ENCODE data around the gene UCHL3. TPM values are rescaled to one million over a fixed set of nuclear protein-coding genes. Genes with fewer than 3 reads are reported as not detected.
A peak's percentile ranks its signal among the peaks of the same experiment; 100 is the strongest.

UCHL3 gene
- total RNA-seq (10 to 100 TPM; 16.3 to 52.8 (median 27.6) TPM), polyA plus RNA-seq (10 to 100 TPM; 16.6 to 72.1 TPM)
- long read RNA-seq, donor 1 = 0 reads
- long read RNA-seq, donor 2, transcript UCHL3-206 (8 exons, 1,050 nt) = major isoform, 5 of 9 reads
- long read RNA-seq, donor 2, partial matches to known transcripts = 3 of 9 reads
- long read RNA-seq, donor 2, other reads (novel, unspliced or antisense) = 1 of 9 reads
- long read RNA-seq, donor 3, partial matches to known transcripts = 1 of 3 reads
- long read RNA-seq, donor 3, other reads (novel, unspliced or antisense) = 0 of 3 reads

- 1% methylated on average over 46 to 74 of the region's 74 CpGs for WGBS, 4 donors
- TF ChIP-seq POLR2A (IDR thresholded peaks at IDR 0.05) (peak in 1 of 2 donors; percentile 68), CTCF (IDR thresholded peaks at IDR 0.05) (peak; percentile 74 to 99 (median 87))
- Histone ChIP-seq H3K9me3 (no peaks in the 10 kb centered on the region), H3K4me3 (peak within 1 kb of the TSS; percentile 61 to 99 (median 87)), H3K4me1 (peaks cover 0 to 16% (median 10%) of the 10 kb centered on the region in 12 donors), H3K36me3 (peaks cover 0 to 9% (median 3%) of the 10 kb centered on the region in 9 donors), H3K27me3 (no peaks in the 10 kb centered on the region), H3K27ac (peak within 1 kb of the TSS; percentile 64 to 95 (median 84))
- ATAC-seq = peak; percentile 96 to 99 (median 98)
- DNase-seq = peak; percentile 95 to 99 (median 97)
- intact Hi-C loops (cut with DNase I) = loop anchor here in 9 of 10 donors (1.0 to 10.0 kb wide), 6 partner anchors 12 to 182 kb away; partner anchors contain the start of genes TBC1D4 (in 3 of the 9) and COMMD6 (in 1 of the 9)
Observed at GRCh38 chr13:75549262-75550158, at the start of gene UCHL3. Gene UCHL3 (plus strand): TSS chr13:75549791. CDS start chr13:75549821, 30 bp downstream.

GRCh38 chr13:75505327-75505726, 44.3 kb upstream of the UCHL3 start:
- ATAC-seq (peak in 2 of 4 donors; percentile 33 to 49), DNase-seq (no peak)
- Histone ChIP-seq H3K9me3 (no peaks in the 10 kb centered on the region), H3K27ac (peak overlapping the region in 1 of 12 donors; percentile 49), H3K36me3 (no peaks in the 10 kb centered on the region), H3K4me1 (peaks cover 0 to 4% (median 0%) of the 10 kb centered on the region in 12 donors), H3K4me3 (no peak overlapping the region), H3K27me3 (no peaks in the 10 kb centered on the region)
- WGBS, 4 donors = 78 to 85% (median 81%) methylated on average over 3 of the region's 3 CpGs
- intact Hi-C loops (cut with DNase I) = no loop called here
- TF ChIP-seq CTCF (IDR thresholded peaks at IDR 0.05) = no peak
- no peak for TF ChIP-seq POLR2A (IDR thresholded peaks at IDR 0.05)

- 90 to 97% (median 93%) methylated on average over 1 of the region's 1 CpG for WGBS, 4 donors
- H3K4me1 ChIP-seq = peaks cover 0 to 4% (median 0%) of the 10 kb centered on the region in 12 donors
- no peaks in the 10 kb centered on the region for H3K9me3 ChIP-seq
- TF ChIP-seq POLR2A (IDR thresholded peaks at IDR 0.05) = no peak
- TF ChIP-seq CTCF (IDR thresholded peaks at IDR 0.05) = no peak
- H3K27me3 ChIP-seq = no peaks in the 10 kb centered on the region
- intact Hi-C loops (cut with DNase I) = no loop called here
- no peak overlapping the region for H3K27ac ChIP-seq
- ATAC-seq (no peak), DNase-seq (no peak)
- no peak overlapping the region for H3K4me3 ChIP-seq
- H3K36me3 ChIP-seq = no peaks in the 10 kb centered on the region
Observed at GRCh38 chr13:75506018-75506417, 43.6 kb upstream of the UCHL3 start.
